ENCODE measurements around the gene ADAMTS3. TPM values are rescaled to one million over a fixed set of nuclear protein-coding genes. Genes with fewer than 3 reads are reported as not detected.
"Not testable (repeated sequence)": the region's sequence is repeated elsewhere in the genome, so short reads cannot be mapped to it uniquely, and the experiment has no call there.

Gene ADAMTS3
- total and polyA plus RNA-seq, 2 donors (not counting 1 experiment from before 2014, with no cell fraction given), result not detected

DNA sequence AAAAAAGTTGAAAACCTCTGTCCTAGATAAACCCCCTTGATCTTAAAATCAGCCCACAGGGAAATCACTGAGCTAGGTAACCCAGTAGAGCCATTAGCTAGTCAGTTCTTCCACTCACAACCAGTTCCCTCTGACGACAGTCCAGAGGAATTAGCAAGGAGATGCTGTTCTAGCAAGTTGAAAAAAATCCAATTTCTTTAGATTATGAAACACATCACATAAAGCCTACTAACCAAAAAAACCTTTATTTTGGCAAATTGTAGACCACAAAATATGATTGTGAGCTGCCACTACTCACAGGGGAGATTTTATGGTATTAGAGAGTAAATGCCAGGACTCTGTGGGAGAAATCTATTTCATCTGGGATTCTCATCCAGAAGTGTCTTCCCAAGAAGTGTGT lies 22.6 kb downstream of the ADAMTS3 start:
- Histone ChIP-seq H2AFZ (ENCODE audit: insufficient read depth, low read depth, low read length, poor library complexity, severe bottlenecking) (no peak overlapping the region), H3K79me2 (ENCODE audit: control insufficient read depth, insufficient read depth, low read length) (no peaks in the 10 kb centered on the region), H3K9me3 (ENCODE audit: control extremely low read depth in 1 of 3, control insufficient read depth in 2 of 3, insufficient read depth in 1 of 3, low read length in 2 of 3) (no peaks in the 10 kb centered on the region), H4K20me1 (ENCODE audit: control insufficient read depth, insufficient read depth, low read length, poor library complexity, severe bottlenecking) (no peaks in the 10 kb centered on the region), H3K27ac (ENCODE audit: low read length in 2 of 2) (no peak overlapping the region), H3K4me3 (ENCODE audit: control extremely low read depth in 1 of 5, extremely low read depth in 1 of 5, insufficient read depth in 1 of 5, low read depth in 2 of 5, low read length in 4 of 5) (no peak overlapping the region), H3K9ac (ENCODE audit: low read length) (no peak overlapping the region), H3K4me1 (ENCODE audit: control insufficient read depth in 2 of 2, insufficient read depth in 2 of 2, low read length in 2 of 2) (no peaks in the 10 kb centered on the region), H3K27me3 (replicated peaks in 1 of 4; ENCODE audit: control extremely low read depth in 1 of 4, control insufficient read depth in 3 of 4, insufficient read depth in 4 of 4, low read length in 3 of 4) (no peaks in the 10 kb centered on the region), H3K36me3 (replicated peaks in 1 of 2; ENCODE audit: control extremely low read depth in 1 of 2, control insufficient read depth in 1 of 2, extremely low read depth in 1 of 2, insufficient read depth in 2 of 2, low read length in 1 of 2) (no peaks in the 10 kb centered on the region), H3K4me2 (replicated peaks; ENCODE audit: low read depth, low read length, poor library complexity, severe bottlenecking) (no peak overlapping the region)
- DNase-seq, result no peak
- ATAC-seq (ENCODE audit: low read depth), result no peak
- POLR2A ChIA-PET, result no interaction called here
- intact Hi-C loops (cut with micrococcal nuclease), result no loop called here
- TF ChIP-seq EZH2 (IDR thresholded peaks at IDR 0.05; ENCODE audit: borderline replicate concordance, insufficient read depth, low read depth, low read length, poor library complexity, severe bottlenecking), result no peak
- TF ChIP-seq, protein P1, sequence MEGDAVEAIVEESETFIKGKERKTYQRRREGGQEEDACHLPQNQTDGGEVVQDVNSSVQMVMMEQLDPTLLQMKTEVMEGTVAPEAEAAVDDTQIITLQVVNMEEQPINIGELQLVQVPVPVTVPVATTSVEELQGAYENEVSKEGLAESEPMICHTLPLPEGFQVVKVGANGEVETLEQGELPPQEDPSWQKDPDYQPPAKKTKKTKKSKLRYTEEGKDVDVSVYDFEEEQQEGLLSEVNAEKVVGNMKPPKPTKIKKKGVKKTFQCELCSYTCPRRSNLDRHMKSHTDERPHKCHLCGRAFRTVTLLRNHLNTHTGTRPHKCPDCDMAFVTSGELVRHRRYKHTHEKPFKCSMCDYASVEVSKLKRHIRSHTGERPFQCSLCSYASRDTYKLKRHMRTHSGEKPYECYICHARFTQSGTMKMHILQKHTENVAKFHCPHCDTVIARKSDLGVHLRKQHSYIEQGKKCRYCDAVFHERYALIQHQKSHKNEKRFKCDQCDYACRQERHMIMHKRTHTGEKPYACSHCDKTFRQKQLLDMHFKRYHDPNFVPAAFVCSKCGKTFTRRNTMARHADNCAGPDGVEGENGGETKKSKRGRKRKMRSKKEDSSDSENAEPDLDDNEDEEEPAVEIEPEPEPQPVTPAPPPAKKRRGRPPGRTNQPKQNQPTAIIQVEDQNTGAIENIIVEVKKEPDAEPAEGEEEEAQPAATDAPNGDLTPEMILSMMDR (IDR thresholded peaks at IDR 0.05), result no peak
- H3K9me3 Mint-ChIP-seq (ENCODE audit: insufficient read depth), result no peaks in the 10 kb centered on the region
- no CpG with 5 or more reads among the region's 1 CpG for WGBS (ENCODE audit: insufficient coverage)
- CTCF ChIA-PET, result no interaction called here
- H3K4me1 Mint-ChIP-seq, result no peaks in the 10 kb centered on the region
- no peak overlapping the region for H3K27ac Mint-ChIP-seq
- no peak overlapping the region for H3K4me3 Mint-ChIP-seq
- H3K27me3 Mint-ChIP-seq, result no peaks in the 10 kb centered on the region

DNA sequence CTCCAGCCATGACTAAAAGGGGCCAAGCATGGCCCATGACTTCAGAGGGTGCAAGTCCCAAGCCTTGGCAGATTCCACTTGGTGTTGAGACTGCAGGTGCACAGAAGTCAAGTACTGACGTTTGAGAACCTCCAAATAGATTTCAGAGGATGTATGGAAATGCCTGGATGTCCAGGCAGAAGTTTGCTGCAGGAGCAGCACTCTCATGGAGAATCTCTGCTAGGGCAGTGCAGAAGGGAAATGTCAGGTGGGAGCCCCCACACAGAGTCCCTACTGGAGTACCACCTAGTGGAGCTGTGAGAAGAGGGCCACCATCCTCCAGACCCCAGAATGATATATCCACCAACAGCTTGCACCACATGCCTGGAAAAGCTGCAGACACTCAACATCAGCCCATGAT lies 28.3 kb downstream of the ADAMTS3 start:
- H4K20me1 ChIP-seq (ENCODE audit: control insufficient read depth, insufficient read depth, low read length, poor library complexity, severe bottlenecking); H3K9me3 Mint-ChIP-seq (ENCODE audit: insufficient read depth); H3K4me1 ChIP-seq (ENCODE audit: control insufficient read depth in 2 of 2, insufficient read depth in 2 of 2, low read length in 2 of 2); H3K4me3 Mint-ChIP-seq; H3K9ac ChIP-seq (ENCODE audit: low read length); H3K4me2 ChIP-seq (replicated peaks; ENCODE audit: low read depth, low read length, poor library complexity, severe bottlenecking); ATAC-seq (ENCODE audit: low read depth); H3K27me3 Mint-ChIP-seq; H3K9me3 ChIP-seq (ENCODE audit: control extremely low read depth in 1 of 3, control insufficient read depth in 2 of 3, insufficient read depth in 1 of 3, low read length in 2 of 3); H3K4me3 ChIP-seq (ENCODE audit: control extremely low read depth in 1 of 5, extremely low read depth in 1 of 5, insufficient read depth in 1 of 5, low read depth in 2 of 5, low read length in 4 of 5); H3K27ac ChIP-seq (ENCODE audit: low read length in 2 of 2); H3K36me3 ChIP-seq (replicated peaks in 1 of 2; ENCODE audit: control extremely low read depth in 1 of 2, control insufficient read depth in 1 of 2, extremely low read depth in 1 of 2, insufficient read depth in 2 of 2, low read length in 1 of 2); H3K4me1 Mint-ChIP-seq; intact Hi-C loops (cut with micrococcal nuclease); H3K27ac Mint-ChIP-seq; H3K27me3 ChIP-seq (replicated peaks in 1 of 4; ENCODE audit: control extremely low read depth in 1 of 4, control insufficient read depth in 3 of 4, insufficient read depth in 4 of 4, low read length in 3 of 4); POLR2A ChIA-PET; H3K79me2 ChIP-seq (ENCODE audit: control insufficient read depth, insufficient read depth, low read length); CTCF ChIA-PET; H2AFZ ChIP-seq (ENCODE audit: insufficient read depth, low read depth, low read length, poor library complexity, severe bottlenecking); DNase-seq: not testable (repeated sequence)
- 75% methylated on average over 1 of the region's 1 CpG for WGBS (ENCODE audit: insufficient coverage)
